GM23338 (cell line): ENCODE measurements around the gene PHACTR1. TPM values are rescaled to one million over a fixed set of nuclear protein-coding genes. Genes with fewer than 3 reads are reported as not detected.

ENCODE experiments used
- ATAC-seq: fragments of 200-7000 bp; cut with Tn5 transposase; 3 replicates; pipeline ENCODE4 v1.9.1; 2020
- DNase-seq: peaks from one replicate; pipeline ENCODE4 v3.0.0-alpha.2; 2015; ENCODE audit warnings: low spot score
- H2AFZ ChIP-seq: fragments of 200-600 bp; sonication (generic); 2 replicates; pipeline ENCODE4 v1.8.0; 2016; ENCODE audit warnings: antibody characterized with exemption, mild to moderate bottlenecking, moderate library complexity
- H3F3A ChIP-seq: fragments of 200-600 bp; sonication (generic); replicated peaks from 2 replicates; pipeline ENCODE4 v1.8.0; 2017; ENCODE audit warnings: antibody characterized with exemption, mixed run types, low read depth
- H3K27ac ChIP-seq: fragments of 200-600 bp; sonication (generic); 2 replicates; pipeline ENCODE4 v1.6.1; 2016; ENCODE audit warnings: low read depth
- H3K27me3 ChIP-seq: fragments of 200-600 bp; sonication (generic); 2 replicates; pipeline ENCODE4 v1.8.0; 2016; ENCODE audit warnings: mild to moderate bottlenecking, mixed run types, moderate library complexity; ENCODE audit not compliant: insufficient read depth
- H3K36me3 ChIP-seq: fragments of 200-600 bp; sonication (generic); 2 replicates; pipeline ENCODE4 v1.8.0; 2016; ENCODE audit warnings: mild to moderate bottlenecking; ENCODE audit not compliant: insufficient read depth
- H3K4me1 ChIP-seq: fragments of 200-600 bp; sonication (generic); 2 replicates; pipeline ENCODE4 v1.8.0; 2016; ENCODE audit warnings: mild to moderate bottlenecking, moderate library complexity; ENCODE audit not compliant: insufficient read depth
- H3K4me2 ChIP-seq: fragments of 200-600 bp; sonication (generic); 2 replicates; pipeline ENCODE4 v1.7.1; 2017; ENCODE audit warnings: mixed run types
- H3K4me3 ChIP-seq: fragments of 200-600 bp; sonication (generic); 2 replicates; pipeline ENCODE4 v1.6.1; 2016; ENCODE audit warnings: mixed run types
- H3K79me2 ChIP-seq: fragments of 200-600 bp; sonication (generic); replicated peaks from 2 replicates; pipeline ENCODE4 v1.8.0; 2017; ENCODE audit warnings: mild to moderate bottlenecking; ENCODE audit not compliant: insufficient read depth
- H3K9me2 ChIP-seq: fragments of 200-600 bp; sonication (generic); 2 replicates; pipeline ENCODE4 v1.8.0; 2017; ENCODE audit not compliant: insufficient read depth
- H4K20me1 ChIP-seq: fragments of 200-600 bp; sonication (generic); replicated peaks from 2 replicates; pipeline ENCODE4 v1.8.0; 2017; ENCODE audit warnings: mild to moderate bottlenecking; ENCODE audit not compliant: insufficient read depth
- H3K27ac Mint-ChIP-seq: 2 replicates; pipeline ENCODE4 v1.8.0; 2020; ENCODE audit warnings: inconsistent platforms, mild to moderate bottlenecking, moderate library complexity, mixed read lengths
- H3K27me3 Mint-ChIP-seq: 3 replicates; pipeline ENCODE4 v1.8.0; 2022; ENCODE audit warnings: low read depth, mild to moderate bottlenecking, moderate library complexity, mixed read lengths, inconsistent platforms; ENCODE audit not compliant: insufficient read depth, poor library complexity
- H3K36me3 Mint-ChIP-seq: 3 replicates; pipeline ENCODE4 v1.8.0; 2021; ENCODE audit warnings: low read depth, mild to moderate bottlenecking, inconsistent platforms, moderate library complexity, mixed read lengths
- H3K4me1 Mint-ChIP-seq: 3 replicates; pipeline ENCODE4 v1.8.0; 2020; ENCODE audit warnings: mild to moderate bottlenecking, inconsistent platforms, mixed read lengths
- H3K4me3 Mint-ChIP-seq: 3 replicates; pipeline ENCODE4 v1.8.0; 2021; ENCODE audit warnings: moderate library complexity, mild to moderate bottlenecking, inconsistent platforms, mixed read lengths
- H3K9me3 Mint-ChIP-seq: 3 replicates; pipeline ENCODE4 v1.8.0; 2020; ENCODE audit warnings: moderate library complexity, mild to moderate bottlenecking, inconsistent platforms, mixed read lengths
- CREB1 ChIP-seq: fragments of 250-450 bp; sonication (Bioruptor Pico); IDR thresholded peaks from 2 replicates; pipeline ENCODE4 v1.5.0; 2020; ENCODE audit warnings: low read depth, mild to moderate bottlenecking, moderate library complexity
- CTCF ChIP-seq, 2 experiments: fragments of 200-600 bp in 1 of 2; sonication (generic) in 1 of 2; conservative IDR thresholded peaks; 2 replicates each; pipeline versions ENCODE4 v1.5.1 to v1.6.1; 2016 to 2017; ENCODE audit warnings: antibody characterized with exemption in 2 of 2, low read depth in 2 of 2, mild to moderate bottlenecking in 2 of 2, moderate library complexity in 1 of 2
- EZH2 ChIP-seq: fragments of 200-600 bp; sonication (generic); IDR thresholded peaks from one replicate; pipeline ENCODE4 v1.8.0; 2017; ENCODE audit warnings: antibody characterized with exemption, mild to moderate bottlenecking, low read depth; ENCODE audit not compliant: unreplicated experiment
- JUNB ChIP-seq: IDR thresholded peaks from one replicate; pipeline ENCODE4 v1.6.1; 2016; ENCODE audit warnings: antibody characterized with exemption; ENCODE audit not compliant: unreplicated experiment
- STAT1 ChIP-seq: IDR thresholded peaks from one replicate; pipeline ENCODE4 v1.6.1; 2016; ENCODE audit warnings: antibody characterized with exemption; ENCODE audit not compliant: unreplicated experiment
- ZNF114 ChIP-seq: fragments of 250-450 bp; sonication (Bioruptor Pico); IDR thresholded peaks from 2 replicates; pipeline ENCODE4 v1.5.0; 2020; ENCODE audit warnings: mild to moderate bottlenecking, moderate library complexity
- ZNF462 ChIP-seq: fragments of 250-450 bp; sonication (Bioruptor Pico); IDR thresholded peaks from 2 replicates; pipeline ENCODE4 v1.5.0; 2020; ENCODE audit warnings: mild to moderate bottlenecking, moderate library complexity
- polyA plus RNA-seq: library from polyadenylated mRNA; unstranded; fragments of >200 nt; fragmentation: Nextera tagmentation; extraction: Ambion mirVana; gene quantifications from 2 replicates; pipeline ENCODE4 v1.2.1, GENCODE V29; 2016
- total RNA-seq: library from RNA; depleted of rRNA; stranded (reverse); fragments of >200 nt; shearing (Covaris generic); gene quantifications from 2 replicates; pipeline ENCODE4 v1.2.3, GENCODE V29; 2014
- TF ChIP-seq, protein P1 (sequence below): IDR thresholded peaks from one replicate; pipeline ENCODE4 v1.6.1; 2018; ENCODE audit warnings: antibody characterized with exemption; ENCODE audit not compliant: unreplicated experiment
- TF ChIP-seq, protein P2 (sequence below): IDR thresholded peaks from 2 replicates; pipeline ENCODE4 v1.6.1; 2016; ENCODE audit warnings: antibody characterized with exemption

Gene PHACTR1
- total and polyA plus RNA-seq, 2 experiments from 2014 or later, result 5.9 to 19.3 TPM

GRCh38 chr6:12990162-12990561 is 273.6 kb downstream of the PHACTR1 start:
- Mint-ChIP-seq H3K4me3 (no peak overlapping the region), H3K27ac (no peak overlapping the region), H3K9me3 (peaks cover 13% of the 10 kb centered on the region), H3K36me3 (peaks cover 11% of the 10 kb centered on the region; the same call in 2 of the 3 replicates), H3K4me1 (peaks cover 18% of the 10 kb centered on the region), H3K27me3 (no peaks in the 10 kb centered on the region)
- H4K20me1 ChIP-seq, result no peaks in the 10 kb centered on the region
- ATAC-seq (no peak), DNase-seq (no peak)
- no peak overlapping the region for H2AFZ ChIP-seq
- H3K4me2 ChIP-seq, result no peak overlapping the region
- no peaks in the 10 kb centered on the region for H3K27me3 ChIP-seq
- H3K9me2 ChIP-seq, result no peaks in the 10 kb centered on the region
- peaks cover 6% of the 10 kb centered on the region; the same call in 1 of the 2 replicates for H3K36me3 ChIP-seq
- H3K27ac ChIP-seq, result no peak overlapping the region
- H3F3A ChIP-seq, result no peaks in the 10 kb centered on the region
- H3K79me2 ChIP-seq, result no peaks in the 10 kb centered on the region
- H3K4me1 ChIP-seq, result peaks cover 14% of the 10 kb centered on the region
- TF ChIP-seq EZH2, result no peak
- H3K4me3 ChIP-seq, result no peak overlapping the region

DNA sequence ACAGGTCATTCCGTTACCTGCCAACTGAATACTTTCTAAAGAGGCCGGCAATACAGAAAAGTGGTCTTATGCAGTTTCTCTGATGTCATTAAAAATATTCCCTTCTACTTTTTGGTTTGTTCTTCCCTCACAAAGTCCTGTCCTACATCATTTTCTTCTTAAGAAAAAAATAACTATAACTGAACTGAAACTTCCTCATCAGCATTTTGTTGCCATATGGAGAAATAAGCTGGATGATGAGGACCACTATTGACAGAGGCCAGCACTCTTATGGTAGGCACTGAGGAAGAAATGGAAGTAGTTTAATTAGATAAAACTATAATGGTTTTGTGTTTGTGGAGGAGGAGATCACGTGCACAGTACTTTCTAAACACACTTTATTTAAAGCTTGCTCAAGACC is 274.9 kb downstream of the PHACTR1 start:
- no peak for DNase-seq
- Histone ChIP-seq H3K79me2 (no peaks in the 10 kb centered on the region), H3K4me1 (peaks cover 14% of the 10 kb centered on the region), H3K9me2 (no peaks in the 10 kb centered on the region), H3K36me3 (peaks cover 6% of the 10 kb centered on the region; the same call in 1 of the 2 replicates), H3K27ac (no peak overlapping the region), H2AFZ (no peak overlapping the region), H4K20me1 (no peaks in the 10 kb centered on the region), H3K27me3 (no peaks in the 10 kb centered on the region), H3K4me3 (no peak overlapping the region), H3K4me2 (no peak overlapping the region), H3F3A (no peaks in the 10 kb centered on the region)
- Mint-ChIP-seq H3K27me3 (no peaks in the 10 kb centered on the region), H3K4me3 (no peak overlapping the region), H3K27ac (no peak overlapping the region), H3K9me3 (peaks cover 13% of the 10 kb centered on the region), H3K36me3 (peaks cover 11% of the 10 kb centered on the region; the same call in 2 of the 3 replicates), H3K4me1 (peaks cover 19% of the 10 kb centered on the region)
- ATAC-seq, result no peak
- TF ChIP-seq ZNF114 (no peak), CTCF (conservative IDR thresholded peaks at IDR 0.05; ENCODE audit: low read depth in 2 of 2) (no peak), ZNF462 (CRISPR knock-in tag) (no peak), EZH2 (no peak), STAT1 (no peak), JUNB (no peak), CREB1 (CRISPR knock-in tag) (no peak)
- TF ChIP-seq, protein P1, sequence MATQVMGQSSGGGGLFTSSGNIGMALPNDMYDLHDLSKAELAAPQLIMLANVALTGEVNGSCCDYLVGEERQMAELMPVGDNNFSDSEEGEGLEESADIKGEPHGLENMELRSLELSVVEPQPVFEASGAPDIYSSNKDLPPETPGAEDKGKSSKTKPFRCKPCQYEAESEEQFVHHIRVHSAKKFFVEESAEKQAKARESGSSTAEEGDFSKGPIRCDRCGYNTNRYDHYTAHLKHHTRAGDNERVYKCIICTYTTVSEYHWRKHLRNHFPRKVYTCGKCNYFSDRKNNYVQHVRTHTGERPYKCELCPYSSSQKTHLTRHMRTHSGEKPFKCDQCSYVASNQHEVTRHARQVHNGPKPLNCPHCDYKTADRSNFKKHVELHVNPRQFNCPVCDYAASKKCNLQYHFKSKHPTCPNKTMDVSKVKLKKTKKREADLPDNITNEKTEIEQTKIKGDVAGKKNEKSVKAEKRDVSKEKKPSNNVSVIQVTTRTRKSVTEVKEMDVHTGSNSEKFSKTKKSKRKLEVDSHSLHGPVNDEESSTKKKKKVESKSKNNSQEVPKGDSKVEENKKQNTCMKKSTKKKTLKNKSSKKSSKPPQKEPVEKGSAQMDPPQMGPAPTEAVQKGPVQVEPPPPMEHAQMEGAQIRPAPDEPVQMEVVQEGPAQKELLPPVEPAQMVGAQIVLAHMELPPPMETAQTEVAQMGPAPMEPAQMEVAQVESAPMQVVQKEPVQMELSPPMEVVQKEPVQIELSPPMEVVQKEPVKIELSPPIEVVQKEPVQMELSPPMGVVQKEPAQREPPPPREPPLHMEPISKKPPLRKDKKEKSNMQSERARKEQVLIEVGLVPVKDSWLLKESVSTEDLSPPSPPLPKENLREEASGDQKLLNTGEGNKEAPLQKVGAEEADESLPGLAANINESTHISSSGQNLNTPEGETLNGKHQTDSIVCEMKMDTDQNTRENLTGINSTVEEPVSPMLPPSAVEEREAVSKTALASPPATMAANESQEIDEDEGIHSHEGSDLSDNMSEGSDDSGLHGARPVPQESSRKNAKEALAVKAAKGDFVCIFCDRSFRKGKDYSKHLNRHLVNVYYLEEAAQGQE, result no peak
- TF ChIP-seq, protein P2, sequence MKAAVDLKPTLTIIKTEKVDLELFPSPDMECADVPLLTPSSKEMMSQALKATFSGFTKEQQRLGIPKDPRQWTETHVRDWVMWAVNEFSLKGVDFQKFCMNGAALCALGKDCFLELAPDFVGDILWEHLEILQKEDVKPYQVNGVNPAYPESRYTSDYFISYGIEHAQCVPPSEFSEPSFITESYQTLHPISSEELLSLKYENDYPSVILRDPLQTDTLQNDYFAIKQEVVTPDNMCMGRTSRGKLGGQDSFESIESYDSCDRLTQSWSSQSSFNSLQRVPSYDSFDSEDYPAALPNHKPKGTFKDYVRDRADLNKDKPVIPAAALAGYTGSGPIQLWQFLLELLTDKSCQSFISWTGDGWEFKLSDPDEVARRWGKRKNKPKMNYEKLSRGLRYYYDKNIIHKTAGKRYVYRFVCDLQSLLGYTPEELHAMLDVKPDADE, result no peak
